IMR-90 (cell line): ENCODE results near the gene HEPH. TPM values are rescaled to one million over a fixed set of nuclear protein-coding genes. Genes with fewer than 3 reads are reported as not detected.

Experiments used
- ATAC-seq: fragments of 200-7000 bp; cut with Tn5 transposase; 2 replicates; pipeline ENCODE4 v1.9.1; 2020; ENCODE audit warnings: low read depth, mild to moderate bottlenecking, moderate library complexity
- BruUV-seq: library from RNA; stranded (reverse); fragments of 400-500 nt; replicated peaks from 2 replicates; lab custom pipeline; 2021; lab: Mats Ljungman, UMichigan
- CTCF ChIA-PET: fragments of 300-600 bp; formaldehyde crosslinking; extraction: SDS; loops from one replicate; lab custom pipeline; 2021; ENCODE audit warnings: antibody characterized with exemption; lab: Yijun Ruan, JAX
- POLR2A ChIA-PET: fragments of 300-600 bp; sonication (Branson Sonifier 250); formaldehyde crosslinking; loops from one replicate; lab custom pipeline; 2022; ENCODE audit warnings: antibody characterized with exemption; ENCODE audit not compliant: unreplicated experiment; lab: Charles Lee
- DNase-seq: peaks from one replicate; pipeline ENCODE4 v3.0.0; 2013
- H2AFZ ChIP-seq: replicated peaks from 2 replicates; pipeline ENCODE3; 2013; ENCODE audit warnings: low read length, mild to moderate bottlenecking; ENCODE audit not compliant: poor library complexity
- H2AK5ac ChIP-seq: 2 replicates; pipeline ENCODE4 v1.6.1; 2013; ENCODE audit warnings: low read depth, low read length, inconsistent platforms
- H2AK9ac ChIP-seq: replicated peaks from 2 replicates; pipeline ENCODE3; 2013; ENCODE audit warnings: mild to moderate bottlenecking, low read depth, low read length, moderate library complexity; ENCODE audit not compliant: poor library complexity
- H2BK120ac ChIP-seq: 2 replicates; pipeline ENCODE4 v1.6.1; 2013; ENCODE audit warnings: low read depth, low read length, inconsistent platforms
- H2BK15ac ChIP-seq: 3 replicates; pipeline ENCODE4 v1.6.1; 2013; ENCODE audit warnings: low read depth, low read length, inconsistent platforms
- H2BK20ac ChIP-seq: 2 replicates; pipeline ENCODE4 v1.6.1; 2013; ENCODE audit warnings: low read depth, mild to moderate bottlenecking, inconsistent platforms, low read length, moderate library complexity
- H2BK5ac ChIP-seq: 2 replicates; pipeline ENCODE4 v1.6.1; 2013; ENCODE audit warnings: mild to moderate bottlenecking, low read depth, low read length, inconsistent platforms; ENCODE audit not compliant: poor library complexity, severe bottlenecking
- H3K14ac ChIP-seq: replicated peaks from 2 replicates; pipeline ENCODE4 v1.6.1; 2013; ENCODE audit warnings: low read depth, low read length, inconsistent platforms
- H3K18ac ChIP-seq: 2 replicates; pipeline ENCODE4 v1.6.1; 2013; ENCODE audit warnings: low read depth, low read length, control low read depth
- H3K23ac ChIP-seq: 2 replicates; pipeline ENCODE4 v1.6.1; 2013; ENCODE audit warnings: low read depth, low read length, inconsistent platforms
- H3K27ac ChIP-seq: 2 replicates; pipeline ENCODE4 v1.5.1; 2013; ENCODE audit warnings: mild to moderate bottlenecking, control low read depth, low read length; ENCODE audit not compliant: insufficient read depth
- H3K27me3 ChIP-seq: 2 replicates; pipeline ENCODE4 v1.6.1; 2013; ENCODE audit warnings: low read length; ENCODE audit not compliant: control insufficient read depth, insufficient read depth
- H3K36me3 ChIP-seq: 2 replicates; pipeline ENCODE4 v1.6.1; 2013; ENCODE audit warnings: low read length, mixed read lengths; ENCODE audit not compliant: control insufficient read depth, insufficient read depth
- H3K4ac ChIP-seq: 2 replicates; pipeline ENCODE4 v1.6.1; 2013; ENCODE audit warnings: low read depth, low read length, inconsistent platforms
- H3K4me1 ChIP-seq: 2 replicates; pipeline ENCODE4 v1.6.1; 2013; ENCODE audit warnings: low read length, mixed read lengths; ENCODE audit not compliant: control insufficient read depth, insufficient read depth
- H3K4me2 ChIP-seq: 2 replicates; pipeline ENCODE4 v1.6.1; 2013; ENCODE audit warnings: low read depth, mild to moderate bottlenecking, control low read depth, low read length, moderate library complexity
- H3K4me3 ChIP-seq: 2 replicates; pipeline ENCODE4 v1.5.1; 2013; ENCODE audit warnings: low read depth, mild to moderate bottlenecking, control low read depth, low read length, moderate library complexity; ENCODE audit not compliant: insufficient read depth
- H3K56ac ChIP-seq: 2 replicates; pipeline ENCODE4 v1.6.1; 2013; ENCODE audit warnings: low read length, inconsistent platforms; ENCODE audit not compliant: insufficient read depth; ENCODE audit errors: extremely low read depth
- H3K79me1 ChIP-seq, 2 experiments: 2 replicates each; pipeline ENCODE4 v1.6.1; 2013; ENCODE audit warnings: low read length in 2 of 2, inconsistent platforms in 1 of 2, low read depth in 1 of 2
- H3K9ac ChIP-seq: 2 replicates; pipeline ENCODE4 v1.6.1; 2013; ENCODE audit warnings: low read depth, low read length, control low read depth
- H3K9me1 ChIP-seq: 2 replicates; pipeline ENCODE4 v1.6.1; 2013; ENCODE audit warnings: low read length, inconsistent platforms; ENCODE audit not compliant: insufficient read depth
- H3K9me3 ChIP-seq: 2 replicates; pipeline ENCODE4 v1.6.1; 2013; ENCODE audit warnings: low read length; ENCODE audit not compliant: control insufficient read depth, insufficient read depth
- H4K20me1 ChIP-seq: 2 replicates; pipeline ENCODE4 v1.6.1; 2013; ENCODE audit warnings: low read length, inconsistent platforms; ENCODE audit not compliant: insufficient read depth
- H4K5ac ChIP-seq: 2 replicates; pipeline ENCODE4 v1.6.1; 2013; ENCODE audit warnings: mild to moderate bottlenecking, low read depth, low read length, control low read depth
- H4K8ac ChIP-seq, 2 experiments: 2 replicates each; pipeline ENCODE4 v1.6.1; 2013; ENCODE audit warnings: low read depth in 2 of 2, low read length in 2 of 2, control low read depth in 1 of 2, inconsistent platforms in 1 of 2
- H4K91ac ChIP-seq: 2 replicates; pipeline ENCODE4 v1.6.1; 2013; ENCODE audit warnings: low read depth, low read length, inconsistent platforms; ENCODE audit not compliant: insufficient read depth
- CEBPB ChIP-seq: IDR thresholded peaks from 2 replicates; pipeline ENCODE4 v1.6.1; 2012; ENCODE audit warnings: low read depth, low read length, improper control_type of control experiment
- FOS ChIP-seq: fragments of 150-350 bp; IDR thresholded peaks from 2 replicates; pipeline ENCODE4 v1.6.1; 2016; ENCODE audit warnings: low read depth, low read length
- MAZ ChIP-seq: IDR thresholded peaks from 2 replicates; pipeline ENCODE4 v1.6.1; 2012; ENCODE audit warnings: low read depth, mild to moderate bottlenecking, low read length, improper control_type of control experiment, moderate library complexity, borderline replicate concordance
- POLR2A ChIP-seq: IDR thresholded peaks from 2 replicates; pipeline ENCODE4 v1.6.1; 2012; ENCODE audit warnings: mild to moderate bottlenecking, low read depth, low read length
- RAD21 ChIP-seq: IDR thresholded peaks from 2 replicates; pipeline ENCODE4 v1.6.1; 2012; ENCODE audit warnings: low read length, improper control_type of control experiment
- RCOR1 ChIP-seq: IDR thresholded peaks from 2 replicates; pipeline ENCODE4 v1.6.1; 2012; ENCODE audit warnings: mild to moderate bottlenecking, low read length, improper control_type of control experiment; ENCODE audit not compliant: insufficient replicate concordance
- RFX5 ChIP-seq: IDR thresholded peaks from 2 replicates; pipeline ENCODE4 v1.8.0; 2012; ENCODE audit warnings: low read depth, mild to moderate bottlenecking, low read length, moderate library complexity
- USF2 ChIP-seq: fragments of 150-350 bp; IDR thresholded peaks from 2 replicates; pipeline ENCODE4 v1.6.1; 2017; ENCODE audit warnings: mild to moderate bottlenecking, antibody characterized with exemption, low read length, low read depth
- dilution Hi-C: fragments of 300-500 bp; cut with HindIII; formaldehyde crosslinking; loops from one replicate; pipeline ENCODE4 v1.14.3; 2018; ENCODE audit warnings: low sequenced_read_pairs; ENCODE audit not compliant: unreplicated experiment
- in situ Hi-C: fragments of 300-500 bp; cut with MboI; formaldehyde crosslinking; loops from 3 replicates; pipeline ENCODE4 v1.14.3; 2019; ENCODE audit warnings: low sequenced_read_pairs, inconsistent platforms, mixed read lengths
- intact Hi-C: fragments of 100-400 bp; cut with micrococcal nuclease; formaldehyde crosslinking; loops from 2 replicates; pipeline ENCODE4 v1.10.0; 2022
- polyA plus RNA-seq, 3 experiments: library from polyadenylated mRNA; depleted of rRNA; stranded (reverse); fragments of >200 nt; gene quantifications; 2 replicates each; pipeline ENCODE4 v1.2.3, GENCODE V29; 2012; ENCODE audit warnings: low replicate concordance in 1 of 3
- total RNA-seq: library from RNA; depleted of rRNA; stranded (reverse); fragments of >200 nt; gene quantifications from 2 replicates; pipeline ENCODE4 v1.2.3, GENCODE V29; 2012
- TF ChIP-seq, protein P1 (sequence below): conservative IDR thresholded peaks from 2 replicates; pipeline ENCODE4 v1.5.1; 2012; ENCODE audit warnings: mild to moderate bottlenecking, low read depth, low read length, improper control_type of control experiment

HEPH gene
- total and polyA plus RNA-seq, 2 of the 4 experiments (the other 2 are of a cell fraction) = 23.5 to 29.5 TPM

- intact Hi-C loops = no loop called here
These were observed 29.8 kb downstream of the HEPH start for GRCh38 chrX:66193821-66194220.

More at GRCh38 chrX:66193821-66194220, 29.8 kb downstream of the HEPH start:
- Histone ChIP-seq H3K18ac (no peak overlapping the region), H4K5ac (no peak overlapping the region), H3K14ac (no peak overlapping the region), H3K36me3 (no peaks in the 10 kb centered on the region), H2BK15ac (no peak overlapping the region), H4K20me1 (no peaks in the 10 kb centered on the region), H2BK120ac (no peak overlapping the region), H2AK5ac (no peak overlapping the region), H3K4me1 (no peaks in the 10 kb centered on the region), H2BK20ac (no peak overlapping the region), H3K9ac (no peak overlapping the region), H3K4me2 (no peak overlapping the region), H2AK9ac (no peak overlapping the region), H3K23ac (no peak overlapping the region), H4K8ac (no peak overlapping the region), H3K4me3 (no peak overlapping the region), H2AFZ (no peak overlapping the region), H3K9me1 (no peaks in the 10 kb centered on the region), H4K91ac (no peak overlapping the region), H3K27ac (no peak overlapping the region), H3K27me3 (no peaks in the 10 kb centered on the region), H3K79me1 (no peaks in the 10 kb centered on the region), H2BK5ac (no peak overlapping the region), H3K4ac (no peak overlapping the region), H3K56ac (no peak overlapping the region), H3K9me3 (no peaks in the 10 kb centered on the region)
- no peak for ATAC-seq
- BruUV-seq = no TSS peak
- in situ Hi-C loops (no loop called here), dilution Hi-C loops (no loop called here)
- TF ChIP-seq RAD21 (no peak), RCOR1 (no peak), FOS (no peak), USF2 (no peak), RFX5 (no peak), MAZ (no peak), CEBPB (no peak), POLR2A (no peak)
- TF ChIP-seq, protein P1, sequence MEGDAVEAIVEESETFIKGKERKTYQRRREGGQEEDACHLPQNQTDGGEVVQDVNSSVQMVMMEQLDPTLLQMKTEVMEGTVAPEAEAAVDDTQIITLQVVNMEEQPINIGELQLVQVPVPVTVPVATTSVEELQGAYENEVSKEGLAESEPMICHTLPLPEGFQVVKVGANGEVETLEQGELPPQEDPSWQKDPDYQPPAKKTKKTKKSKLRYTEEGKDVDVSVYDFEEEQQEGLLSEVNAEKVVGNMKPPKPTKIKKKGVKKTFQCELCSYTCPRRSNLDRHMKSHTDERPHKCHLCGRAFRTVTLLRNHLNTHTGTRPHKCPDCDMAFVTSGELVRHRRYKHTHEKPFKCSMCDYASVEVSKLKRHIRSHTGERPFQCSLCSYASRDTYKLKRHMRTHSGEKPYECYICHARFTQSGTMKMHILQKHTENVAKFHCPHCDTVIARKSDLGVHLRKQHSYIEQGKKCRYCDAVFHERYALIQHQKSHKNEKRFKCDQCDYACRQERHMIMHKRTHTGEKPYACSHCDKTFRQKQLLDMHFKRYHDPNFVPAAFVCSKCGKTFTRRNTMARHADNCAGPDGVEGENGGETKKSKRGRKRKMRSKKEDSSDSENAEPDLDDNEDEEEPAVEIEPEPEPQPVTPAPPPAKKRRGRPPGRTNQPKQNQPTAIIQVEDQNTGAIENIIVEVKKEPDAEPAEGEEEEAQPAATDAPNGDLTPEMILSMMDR = no peak
- no peak for DNase-seq
- ChIA-PET CTCF (no interaction called here), POLR2A (no interaction called here)
